Kidney epithelial cell (primary cell): Measurements from ENCODE around the gene ATG101. TPM values are rescaled to one million over a fixed set of nuclear protein-coding genes. Genes with fewer than 3 reads are reported as not detected.

Experiments
- DNase-seq: peaks from one replicate; pipeline ENCODE4 v3.0.0-alpha.2; 2010; ENCODE audit warnings: low read depth
- H3K27me3 ChIP-seq: 2 replicates; pipeline ENCODE4 v1.6.0; 2011; ENCODE audit warnings: low read length; ENCODE audit not compliant: control insufficient read depth, insufficient read depth
- H3K36me3 ChIP-seq: 2 replicates; pipeline ENCODE4 v1.5.1; 2011; ENCODE audit warnings: low read length; ENCODE audit not compliant: control insufficient read depth, insufficient read depth
- H3K4me3 ChIP-seq: 2 replicates; pipeline ENCODE4 v1.5.1; 2011; ENCODE audit warnings: low read depth, mild to moderate bottlenecking, control low read depth, low read length
- total RNA-seq: library from RNA; depleted of rRNA; stranded (reverse); fragments of >200 nt; gene quantifications from 2 replicates; pipeline ENCODE4 v1.2.3, GENCODE V29; 2015
- TF ChIP-seq, protein P1 (sequence below): IDR thresholded peaks from 2 replicates; pipeline ENCODE4 v1.5.1; 2011; ENCODE audit warnings: mild to moderate bottlenecking, moderate library complexity, low read length, control low read depth, inconsistent platforms; ENCODE audit not compliant: insufficient read depth, poor library complexity, severe bottlenecking

Gene ATG101
- total RNA-seq, 1 donor from 2014 or later = 83.1 TPM

DNA sequence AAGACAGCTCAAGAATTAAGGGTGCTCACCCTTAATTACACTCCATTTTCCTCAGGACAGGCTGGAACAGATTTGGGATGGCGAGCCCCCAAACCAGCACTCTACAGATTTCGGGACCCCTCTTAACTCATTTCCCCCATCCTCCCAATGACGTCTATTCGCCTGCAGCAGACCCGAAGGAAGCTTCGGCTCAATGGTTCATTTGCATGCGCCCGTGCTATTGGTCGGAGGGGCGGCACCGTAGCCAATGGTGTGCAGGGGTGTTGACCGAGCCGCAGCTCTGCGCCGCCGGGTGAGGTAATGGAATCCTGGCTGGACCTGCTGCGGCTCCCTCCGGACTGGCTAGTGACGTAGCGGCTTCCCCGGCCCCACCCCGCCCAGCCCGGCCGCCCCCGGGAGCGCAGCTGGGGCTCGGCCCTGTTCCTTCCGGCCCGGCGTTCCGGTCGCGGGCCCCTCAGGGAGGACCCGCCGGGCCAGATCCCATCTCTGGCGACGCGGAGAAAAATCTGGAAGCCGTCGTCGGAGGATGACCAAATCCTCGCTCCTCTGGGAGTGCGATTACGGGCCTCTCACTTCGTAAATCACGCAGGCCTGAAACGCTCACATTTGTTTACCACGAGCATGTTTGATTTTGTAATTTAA lies 36.9 kb upstream of the ATG101 start:
- TF ChIP-seq, protein P1, sequence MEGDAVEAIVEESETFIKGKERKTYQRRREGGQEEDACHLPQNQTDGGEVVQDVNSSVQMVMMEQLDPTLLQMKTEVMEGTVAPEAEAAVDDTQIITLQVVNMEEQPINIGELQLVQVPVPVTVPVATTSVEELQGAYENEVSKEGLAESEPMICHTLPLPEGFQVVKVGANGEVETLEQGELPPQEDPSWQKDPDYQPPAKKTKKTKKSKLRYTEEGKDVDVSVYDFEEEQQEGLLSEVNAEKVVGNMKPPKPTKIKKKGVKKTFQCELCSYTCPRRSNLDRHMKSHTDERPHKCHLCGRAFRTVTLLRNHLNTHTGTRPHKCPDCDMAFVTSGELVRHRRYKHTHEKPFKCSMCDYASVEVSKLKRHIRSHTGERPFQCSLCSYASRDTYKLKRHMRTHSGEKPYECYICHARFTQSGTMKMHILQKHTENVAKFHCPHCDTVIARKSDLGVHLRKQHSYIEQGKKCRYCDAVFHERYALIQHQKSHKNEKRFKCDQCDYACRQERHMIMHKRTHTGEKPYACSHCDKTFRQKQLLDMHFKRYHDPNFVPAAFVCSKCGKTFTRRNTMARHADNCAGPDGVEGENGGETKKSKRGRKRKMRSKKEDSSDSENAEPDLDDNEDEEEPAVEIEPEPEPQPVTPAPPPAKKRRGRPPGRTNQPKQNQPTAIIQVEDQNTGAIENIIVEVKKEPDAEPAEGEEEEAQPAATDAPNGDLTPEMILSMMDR = no peak
- Histone ChIP-seq H3K27me3 (peaks cover 5% of the 10 kb centered on the region), H3K36me3 (no peaks in the 10 kb centered on the region), H3K4me3 (peak overlapping the region; percentile 32)
- peak; percentile 86 for DNase-seq

DNA sequence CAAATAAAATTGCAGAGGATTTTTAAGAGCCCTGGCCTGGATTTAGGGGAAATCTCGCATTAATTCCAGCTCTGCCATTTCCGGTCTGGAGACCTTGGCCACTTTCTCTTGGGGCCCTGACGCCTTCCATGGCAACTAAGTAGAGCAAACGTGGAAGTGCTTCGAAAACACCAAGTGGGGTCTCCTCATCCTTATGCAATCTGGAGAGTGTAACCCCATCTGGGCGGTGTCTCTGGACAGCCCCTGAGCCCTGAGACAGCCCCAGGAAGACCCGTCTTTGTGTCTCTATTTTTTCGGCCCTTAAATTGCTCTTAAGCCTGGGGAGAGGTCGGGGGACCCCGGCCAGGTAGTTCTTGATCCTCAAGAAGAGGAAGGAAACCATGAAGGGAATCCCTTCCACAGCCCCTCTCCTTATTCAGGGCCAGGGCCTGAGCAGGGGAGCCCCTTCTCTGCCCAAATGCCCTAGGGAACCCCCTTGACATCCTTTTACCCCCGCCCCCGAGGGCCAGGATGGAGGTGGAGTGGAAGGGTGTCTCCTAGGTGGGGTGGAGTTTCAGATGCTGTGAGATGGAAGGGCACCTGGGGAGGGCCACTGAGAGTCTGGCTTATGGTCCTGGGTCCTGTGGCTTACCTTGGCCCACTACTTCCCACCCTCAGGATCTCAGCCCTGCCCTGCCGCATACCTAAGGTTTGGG lies 36.2 kb upstream of the ATG101 start:
- no peak for DNase-seq
- TF ChIP-seq, protein P1 = no peak
- Histone ChIP-seq H3K27me3 (peaks cover 5% of the 10 kb centered on the region), H3K36me3 (no peaks in the 10 kb centered on the region), H3K4me3 (peak overlapping the region; percentile 32)

DNA sequence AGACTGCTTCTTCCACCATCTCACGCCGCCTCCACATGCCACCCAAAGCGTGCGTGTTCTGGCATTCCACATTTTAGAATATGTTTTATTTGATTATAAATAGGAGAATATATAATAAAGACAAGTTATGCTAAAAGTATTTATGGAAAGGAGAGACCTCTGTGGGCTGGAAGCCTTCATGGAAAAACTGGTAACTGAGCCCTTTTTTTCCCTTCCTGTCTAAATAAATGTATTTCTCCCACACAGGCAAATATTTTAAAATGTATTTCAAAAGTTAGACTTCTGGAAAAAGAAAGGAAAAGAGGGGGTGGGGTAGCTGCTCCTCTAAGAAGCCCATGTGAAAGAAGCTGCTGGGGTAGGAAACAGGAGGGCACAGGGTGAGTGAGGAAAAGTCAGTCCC lies 34.6 kb upstream of the ATG101 start:
- H3K27me3 ChIP-seq = peaks cover 5% of the 10 kb centered on the region
- no peak overlapping the region for H3K4me3 ChIP-seq
- TF ChIP-seq, protein P1 = no peak
- H3K36me3 ChIP-seq = no peaks in the 10 kb centered on the region
- DNase-seq = no peak

DNA sequence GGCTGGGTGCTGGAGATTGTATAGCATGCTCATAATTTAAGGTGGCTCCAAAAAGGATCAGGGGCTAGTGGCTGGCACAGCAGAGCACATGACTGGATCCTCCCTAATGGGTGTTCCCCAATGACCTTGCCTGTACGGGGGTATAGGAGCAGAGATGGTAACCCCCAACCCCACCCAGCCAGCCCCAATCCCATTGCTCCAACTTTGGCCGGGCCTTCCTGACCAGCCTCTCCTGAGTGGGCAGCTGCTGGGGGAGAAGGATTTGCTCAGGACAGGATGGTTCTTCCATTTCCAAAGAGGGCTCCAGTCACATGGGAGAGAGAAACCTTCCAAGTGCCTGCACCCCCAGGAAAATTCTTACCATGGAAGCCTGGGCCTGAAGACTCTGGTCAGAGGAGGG lies 33.9 kb upstream of the ATG101 start:
- no peak for DNase-seq
- H3K4me3 ChIP-seq = no peak overlapping the region
- H3K27me3 ChIP-seq = peaks cover 5% of the 10 kb centered on the region
- TF ChIP-seq, protein P1 = no peak
- H3K36me3 ChIP-seq = no peaks in the 10 kb centered on the region

DNA sequence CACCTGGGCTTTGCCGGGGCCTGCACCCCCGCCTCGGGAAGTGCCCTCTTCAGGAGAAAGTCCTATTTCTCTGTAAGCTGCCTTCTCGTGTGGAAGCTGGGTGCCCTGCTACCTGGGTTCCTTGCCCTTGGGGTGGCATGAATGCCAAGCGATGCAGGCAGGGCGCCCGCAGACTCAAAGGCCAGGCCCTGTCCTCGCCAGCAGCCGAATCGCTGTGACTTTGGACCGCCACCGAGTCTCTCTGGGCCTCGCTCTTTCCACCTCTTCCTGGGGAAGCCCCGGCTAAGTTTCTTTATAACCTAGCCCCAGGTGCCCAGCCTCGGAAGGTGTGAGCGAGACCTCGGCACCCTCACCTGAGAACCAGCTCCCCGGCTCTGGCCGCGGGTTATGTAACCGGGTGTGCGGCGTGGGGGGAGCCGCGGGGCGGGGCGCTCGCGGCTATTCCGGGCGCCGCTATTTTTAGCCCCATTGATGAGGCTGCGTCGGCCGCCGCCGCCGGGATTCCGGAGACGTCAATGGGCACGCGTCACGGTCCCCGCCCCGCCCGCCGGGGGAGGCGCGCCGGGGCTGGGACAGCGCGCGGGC lies 33.1 kb upstream of the ATG101 start:
- Histone ChIP-seq H3K36me3 (no peaks in the 10 kb centered on the region), H3K27me3 (peaks cover 5% of the 10 kb centered on the region), H3K4me3 (peak overlapping the region; percentile 30)
- no peak for DNase-seq
- TF ChIP-seq, protein P1 = no peak
